Measurements from ENCODE around the gene TNS4.

The TNS4 gene

GRCh38 chr17:40515011-40515410, 13.6 kb upstream of the TNS4 start:
- DNase-seq: no peak

- DNase-seq: no peak
Observed at GRCh38 chr17:40514013-40514875, 12.8 kb upstream of the TNS4 start.

GRCh38 chr17:40511667-40512220, 10.3 kb upstream of the TNS4 start:
- DNase-seq: no peak

- no peak for DNase-seq
Observed at GRCh38 chr17:40511136-40511535, 9.7 kb upstream of the TNS4 start.

GRCh38 chr17:40510328-40510648, 8.9 kb upstream of the TNS4 start:
- DNase-seq: no peak

- DNase-seq: no peak
Observed at GRCh38 chr17:40509626-40510327, 8.4 kb upstream of the TNS4 start.

GRCh38 chr17:40506786-40507185, 5.4 kb upstream of the TNS4 start:
- DNase-seq: no peak

- DNase-seq: no peak
Observed at GRCh38 chr17:40503154-40503553, 1.7 kb upstream of the TNS4 start.

GRCh38 chr17:40502716-40503115, 1.3 kb upstream of the TNS4 start:
- no peak for DNase-seq

GRCh38 chr17:40500709-40501108, 714 bp downstream of the TNS4 start:
- no peak for DNase-seq

- DNase-seq: no peak
Observed at GRCh38 chr17:40500190-40500589, 1.2 kb downstream of the TNS4 start.

GRCh38 chr17:40499551-40500189, 1.8 kb downstream of the TNS4 start:
- DNase-seq: no peak

- DNase-seq: no peak
Observed at GRCh38 chr17:40498281-40499084, 2.9 kb downstream of the TNS4 start.

- DNase-seq: no peak
Observed at GRCh38 chr17:40497695-40498094, 3.7 kb downstream of the TNS4 start.

GRCh38 chr17:40496634-40497420, 4.6 kb downstream of the TNS4 start:
- DNase-seq: no peak

- DNase-seq: no peak
Observed at GRCh38 chr17:40496170-40496569, 5.3 kb downstream of the TNS4 start.

GRCh38 chr17:40495140-40495539, 6.3 kb downstream of the TNS4 start:
- DNase-seq: no peak

- DNase-seq: no peak
Observed at GRCh38 chr17:40493697-40494096, 7.7 kb downstream of the TNS4 start.

GRCh38 chr17:40491486-40491885, 9.9 kb downstream of the TNS4 start:
- no peak for DNase-seq

- DNase-seq: no peak
Observed at GRCh38 chr17:40490982-40491381, 10.4 kb downstream of the TNS4 start.

GRCh38 chr17:40490289-40490853, 11.1 kb downstream of the TNS4 start:
- no peak for DNase-seq
